Retina (tissue), 1 donor: Measurements from ENCODE around the gene FLT3LG.
A peak's percentile ranks its signal among the peaks of the same experiment; 100 is the strongest.
"Not testable (repeated sequence)": the region's sequence is repeated elsewhere in the genome, so short reads cannot be mapped to it uniquely, and the experiment has no call there.

Source experiments
- DNase-seq: peaks from one replicate; pipeline ENCODE4 v3.0.0-alpha.2; 2016

FLT3LG gene

DNA sequence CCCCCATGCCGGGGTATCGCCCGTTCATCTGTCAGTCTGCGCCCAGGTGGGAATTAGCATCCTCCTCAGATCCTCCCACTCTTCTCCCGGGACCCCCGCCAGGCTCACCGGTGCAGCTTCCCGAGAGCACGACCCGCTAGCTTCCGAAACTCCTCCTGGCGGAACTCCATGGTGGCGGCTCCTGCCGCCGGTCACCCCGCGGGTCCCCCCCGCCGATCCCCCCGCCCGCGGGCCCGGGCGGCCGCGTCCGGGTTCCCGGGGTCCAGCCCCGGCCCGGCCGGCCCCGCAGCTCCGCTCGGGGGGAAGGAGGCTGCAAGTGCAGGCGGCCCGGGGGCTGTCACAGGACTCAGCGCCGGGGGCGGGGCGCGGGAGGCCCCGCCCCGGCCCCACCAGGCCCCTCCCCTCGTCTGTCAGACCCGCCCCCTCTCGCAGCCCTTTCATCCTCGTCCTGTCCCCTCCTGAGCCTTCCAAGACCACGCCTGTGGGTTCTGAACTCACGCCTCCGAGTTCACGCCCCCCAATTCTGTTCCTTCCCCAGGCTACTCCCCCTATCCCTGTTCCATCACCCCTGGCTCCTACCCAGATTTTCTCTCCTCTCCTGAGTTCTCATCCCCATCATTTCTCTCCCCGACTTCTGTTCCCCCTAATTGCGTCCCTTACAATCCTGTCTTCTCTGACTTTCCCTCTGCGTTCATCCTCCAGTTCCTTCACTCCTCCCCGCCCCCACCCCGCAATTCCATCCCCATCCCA, 32.6 kb upstream of the FLT3LG start, which contains the start of gene SLC17A7:
Gene SLC17A7 (minus strand): TSS at position 318 of the 750 bp plus-strand sequence. CDS start 148 bp downstream, at position 170.
- DNase-seq, result no peak

- no peak for DNase-seq
Observed at GRCh38 chr19:49441960-49442350, 32.1 kb upstream of the FLT3LG start.

DNA sequence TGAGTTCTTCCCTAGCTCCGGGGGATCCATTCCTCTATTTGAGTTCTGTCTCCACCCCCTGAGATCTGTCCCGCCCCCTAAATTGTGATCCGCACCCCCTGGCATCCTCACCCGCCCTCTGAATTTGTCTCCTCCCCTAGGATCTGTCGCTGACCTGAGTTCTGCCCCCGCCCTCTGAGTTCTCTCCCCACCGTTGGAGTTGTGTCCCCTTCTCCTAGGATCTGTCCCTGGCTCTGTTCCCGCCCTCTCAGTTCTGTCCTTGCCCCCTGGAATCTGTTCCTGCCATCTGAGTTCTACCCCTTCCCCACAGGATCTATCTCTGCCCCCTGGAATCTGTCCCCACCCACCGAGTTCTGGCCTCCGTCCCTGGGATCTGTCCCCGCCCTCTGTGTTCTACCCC, 31.7 kb upstream of the FLT3LG start:
- no peak for DNase-seq

DNA sequence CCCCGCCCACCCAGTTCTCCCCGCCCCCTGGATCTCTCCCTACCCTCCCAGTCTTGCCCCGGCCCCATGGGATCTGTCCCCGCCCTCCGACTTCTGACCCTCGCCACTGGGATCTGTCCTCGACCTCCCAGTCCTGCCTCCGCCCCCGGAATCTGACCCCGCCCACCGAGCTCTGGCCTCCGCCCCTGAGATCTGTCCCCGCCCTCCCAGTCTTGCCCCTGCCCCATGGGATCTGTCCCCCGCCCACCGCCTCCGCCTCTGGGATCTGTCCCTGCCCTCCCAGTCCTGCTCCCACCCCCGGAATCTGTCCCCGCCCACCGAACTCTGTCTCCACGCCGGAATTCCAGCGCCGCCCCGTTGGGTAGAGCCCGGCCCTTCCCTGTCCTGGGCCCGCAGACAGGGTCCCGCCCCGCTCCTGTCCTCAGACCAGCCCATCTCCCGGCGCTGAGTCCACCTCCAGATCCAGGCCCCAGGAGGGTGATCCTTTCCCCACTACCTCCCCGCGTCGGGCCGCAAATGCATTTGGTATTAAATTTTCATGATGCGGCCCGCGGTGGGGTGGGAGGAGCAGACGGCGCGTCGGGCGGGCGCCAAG, 31.1 kb upstream of the FLT3LG start:
- DNase-seq, result no peak

- peak; percentile 100 for DNase-seq
Observed at GRCh38 chr19:49443366-49444099, 30.5 kb upstream of the FLT3LG start.

GRCh38 chr19:49444100-49444700, 29.8 kb upstream of the FLT3LG start:
- not testable (repeated sequence) for DNase-seq

GRCh38 chr19:49445997-49446396, 28.0 kb upstream of the FLT3LG start:
- DNase-seq, result no peak

DNA sequence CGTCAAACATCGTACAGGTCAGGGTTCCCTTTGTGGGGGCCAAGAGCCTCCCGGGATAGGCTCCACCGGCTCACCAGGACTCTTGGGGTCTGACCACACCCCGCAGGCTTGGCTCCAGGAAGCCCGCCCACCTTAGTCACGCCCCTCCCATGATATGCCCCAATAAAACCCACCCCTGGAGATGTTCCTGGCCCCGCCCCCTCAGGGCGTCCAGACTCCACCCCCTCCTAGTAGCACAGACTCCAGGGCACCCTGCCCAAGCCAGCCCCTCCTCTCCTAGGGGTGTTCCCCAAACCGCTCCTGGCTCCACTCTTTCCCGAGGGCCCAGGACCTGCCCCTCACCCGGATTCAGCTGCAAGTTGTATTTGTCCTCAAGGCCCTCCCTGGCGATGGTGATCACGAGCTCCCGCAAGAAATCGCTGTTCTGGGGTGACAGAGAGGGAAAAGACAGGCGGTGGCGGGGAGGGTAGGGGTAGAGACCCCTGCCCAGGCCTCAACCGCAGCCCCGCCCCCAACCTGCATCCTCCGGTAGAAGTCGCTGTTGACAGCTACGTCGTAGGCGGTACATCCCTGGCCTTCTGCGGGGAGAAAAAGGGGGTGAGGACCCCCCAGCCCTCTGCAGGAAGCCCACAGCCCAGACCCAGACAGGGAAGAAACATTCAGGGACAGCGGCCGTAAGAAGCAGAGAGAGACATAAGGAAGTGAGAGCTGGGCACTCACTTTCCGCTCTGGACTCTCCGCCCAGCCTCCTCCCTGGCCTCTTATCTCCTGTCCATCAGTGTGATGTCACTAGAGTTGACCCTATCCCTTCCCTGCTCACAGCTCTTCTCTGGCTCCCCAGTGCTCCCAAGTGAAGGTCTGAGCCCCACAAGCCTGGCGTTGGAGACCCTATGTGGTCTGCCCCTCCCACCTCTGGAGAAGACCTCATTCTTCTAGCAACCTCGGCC, 26.3 kb upstream of the FLT3LG start:
- DNase-seq, result no peak

GRCh38 chr19:49448432-49448786, 25.6 kb upstream of the FLT3LG start:
- DNase-seq, result no peak

DNA sequence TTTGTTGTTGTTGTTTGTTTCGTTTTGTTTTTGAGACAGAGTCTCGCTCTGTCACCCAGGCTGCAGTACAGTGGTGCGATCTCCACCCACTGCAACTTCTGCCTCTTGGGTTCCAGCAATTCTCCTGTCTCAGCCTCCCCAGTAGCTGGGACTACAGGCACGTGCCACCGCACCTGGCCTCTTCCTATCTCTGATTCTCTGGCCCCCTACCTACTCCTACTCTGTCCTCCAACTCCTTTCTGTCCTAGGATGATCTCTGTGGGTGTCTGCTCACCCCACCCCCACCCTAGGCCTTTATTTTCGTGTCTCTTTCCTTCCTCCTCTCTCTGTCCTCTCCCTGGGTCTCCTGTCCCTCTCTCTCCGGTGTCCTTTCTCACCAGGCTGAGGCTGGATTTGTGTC, 23.6 kb upstream of the FLT3LG start:
- DNase-seq, result no peak

DNA sequence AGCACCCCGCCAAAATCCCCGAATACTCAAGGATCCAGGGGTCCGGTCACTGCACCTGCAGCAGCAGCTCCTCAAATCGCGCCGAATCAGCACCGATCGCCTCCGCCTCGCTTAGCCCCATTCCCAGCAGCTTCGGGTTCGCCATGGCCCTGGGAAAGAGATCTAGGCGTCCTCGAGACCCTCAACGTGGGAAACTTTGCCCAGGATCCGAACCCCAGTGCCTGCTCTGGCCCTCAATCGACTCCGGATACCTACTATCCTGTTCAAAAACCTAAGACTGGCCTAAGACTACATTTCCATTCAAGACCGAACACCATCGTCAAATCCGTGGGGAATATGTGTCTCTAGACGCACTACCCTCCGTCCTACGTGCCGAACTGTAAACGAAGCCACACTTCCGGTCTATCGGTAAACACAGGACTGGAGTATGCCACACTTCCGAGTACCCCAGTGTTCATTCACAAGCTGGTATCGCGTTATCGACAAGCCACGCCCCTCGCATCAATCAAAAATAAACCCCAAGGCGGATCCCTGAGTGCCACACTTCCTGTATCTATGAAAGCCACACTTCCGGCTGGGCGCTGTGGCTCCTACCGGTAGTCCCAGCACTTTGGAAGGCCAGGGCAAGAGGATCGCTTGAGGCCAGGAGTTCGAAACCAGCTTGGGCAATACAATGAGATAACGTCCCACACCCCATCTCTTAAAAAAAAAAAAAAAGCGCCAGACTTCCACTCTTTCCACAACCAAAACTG, 22.4 kb upstream of the FLT3LG start, which contains the start of gene PIH1D1:
Gene PIH1D1 (minus strand): TSS at position 385 of the 752 bp plus-strand sequence. CDS start 240 bp downstream, at position 145.
- DNase-seq, result peak; percentile 94

- peak; percentile 99 for DNase-seq
Observed at GRCh38 chr19:49453013-49453756, 20.8 kb upstream of the FLT3LG start, which contains the start of gene ALDH16A1. TSS of gene ALDH16A1 (plus strand) at chr19:49453225. CDS start at chr19:49453332, 107 bp downstream.

DNA sequence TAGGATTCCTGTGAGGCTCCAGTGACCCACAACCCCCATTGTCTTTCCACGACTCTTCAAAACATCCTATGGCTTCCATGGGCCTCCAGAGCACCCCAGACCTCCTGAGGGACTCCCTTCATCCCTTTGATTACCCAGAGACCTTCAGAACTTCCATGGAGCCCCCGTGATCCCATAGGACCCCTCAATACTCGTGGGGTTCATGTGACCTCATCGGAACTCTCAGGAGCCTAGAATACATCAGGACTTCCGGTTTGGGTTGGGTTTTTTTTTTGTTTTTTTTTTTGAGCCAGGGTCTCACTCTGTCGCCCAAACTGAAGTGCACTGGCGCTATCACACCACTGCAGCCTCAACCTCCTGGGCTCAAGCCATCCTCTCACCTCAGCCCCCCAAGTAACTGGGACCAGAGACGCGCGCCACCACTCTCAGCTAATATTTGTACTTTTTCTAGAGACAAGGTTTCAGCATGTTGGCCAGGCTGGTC, 20.2 kb upstream of the FLT3LG start:
- DNase-seq, result no peak

GRCh38 chr19:49455773-49456172, 18.2 kb upstream of the FLT3LG start:
- DNase-seq, result no peak

- no peak for DNase-seq
Observed at GRCh38 chr19:49456326-49456725, 17.7 kb upstream of the FLT3LG start.

DNA sequence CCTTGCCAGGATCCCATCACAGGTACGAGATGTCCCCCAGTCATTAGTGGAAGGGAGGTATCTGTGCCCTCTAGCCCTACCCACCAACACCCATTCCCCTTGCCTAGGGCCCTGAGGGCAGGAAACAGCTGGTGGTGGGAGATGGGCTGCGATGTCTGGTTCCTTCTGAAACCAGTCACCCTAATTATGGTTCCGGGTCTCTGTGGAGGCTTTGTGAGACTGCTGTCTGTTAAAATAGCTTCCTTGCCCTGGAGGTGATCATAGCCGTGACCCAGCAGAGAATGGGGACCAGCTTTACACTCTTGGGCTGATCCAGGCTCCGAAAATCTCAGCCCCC, 15.5 kb upstream of the FLT3LG start:
- no peak for DNase-seq

DNA sequence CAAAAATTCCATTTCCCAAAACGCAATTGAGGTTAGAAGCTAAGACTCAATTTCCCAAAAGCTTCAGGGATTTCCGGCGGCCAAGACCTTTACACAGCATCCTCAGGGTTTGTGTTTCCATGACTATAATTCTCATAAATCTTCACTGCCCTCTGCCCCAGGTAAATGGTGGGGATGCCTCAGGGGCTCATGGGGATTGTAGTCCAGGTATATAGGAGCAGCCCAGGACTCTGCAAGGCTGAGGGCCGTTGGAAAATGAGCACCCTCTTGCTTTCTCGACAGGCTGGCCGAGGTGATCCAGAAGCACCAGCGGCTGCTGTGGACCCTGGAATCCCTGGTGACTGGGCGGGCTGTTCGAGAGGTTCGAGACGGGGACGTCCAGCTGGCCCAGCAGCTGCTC, 14.6 kb upstream of the FLT3LG start:
- DNase-seq, result no peak

DNA sequence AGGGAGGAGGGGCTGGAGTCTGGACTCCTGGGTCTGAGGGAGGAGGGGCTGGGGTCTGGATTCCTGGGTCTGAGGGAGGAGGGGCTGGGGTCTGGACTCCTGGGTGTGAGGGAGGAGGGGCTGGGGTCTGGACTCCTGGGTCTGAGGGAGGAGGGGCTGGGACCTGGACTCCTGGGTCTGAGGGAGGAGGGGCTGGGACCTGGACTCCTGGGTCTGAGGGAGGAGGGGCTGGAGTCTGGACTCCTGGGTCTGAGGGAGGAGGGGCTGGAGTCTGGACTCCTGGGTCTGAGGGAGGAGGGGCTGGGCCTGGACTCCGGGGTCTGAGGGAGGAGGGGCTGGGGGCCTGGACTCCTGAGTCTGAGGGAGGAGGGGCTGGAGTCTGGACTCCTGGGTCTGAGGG, 12.9 kb upstream of the FLT3LG start:
- DNase-seq, result not testable (repeated sequence)

DNA sequence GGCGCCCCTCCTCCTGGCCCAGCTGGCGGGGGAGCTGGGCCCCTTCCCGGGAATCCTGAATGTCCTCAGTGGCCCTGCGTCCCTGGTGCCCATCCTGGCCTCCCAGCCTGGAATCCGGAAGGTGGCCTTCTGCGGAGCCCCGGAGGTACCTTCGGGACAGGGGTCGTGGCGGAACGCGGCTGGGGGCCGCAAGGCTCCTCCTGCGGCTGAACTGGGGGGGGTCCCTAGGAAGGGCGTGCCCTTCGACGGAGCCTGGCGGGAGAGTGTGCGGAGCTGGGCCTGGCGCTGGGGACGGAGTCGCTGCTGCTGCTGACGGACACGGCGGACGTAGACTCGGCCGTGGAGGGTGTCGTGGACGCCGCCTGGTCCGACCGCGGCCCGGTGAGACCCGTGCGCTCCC, 12.4 kb upstream of the FLT3LG start:
- DNase-seq, result no peak

DNA sequence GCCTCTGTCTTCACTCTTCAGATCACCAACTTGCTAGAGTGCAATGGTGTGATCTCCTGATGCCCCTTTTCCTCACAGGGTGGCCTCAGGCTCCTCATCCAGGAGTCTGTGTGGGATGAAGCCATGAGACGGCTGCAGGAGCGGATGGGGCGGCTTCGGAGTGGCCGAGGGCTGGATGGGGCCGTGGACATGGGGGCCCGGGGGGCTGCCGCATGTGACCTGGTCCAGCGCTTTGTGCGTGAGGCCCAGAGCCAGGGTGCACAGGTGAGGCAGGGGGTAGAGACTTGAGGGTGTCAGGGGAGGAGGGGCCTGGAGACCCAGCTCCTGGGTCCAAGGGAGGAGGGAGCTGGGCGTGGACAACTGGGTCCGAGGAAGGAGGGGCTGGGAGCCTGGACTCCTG, 11.5 kb upstream of the FLT3LG start:
- no peak for DNase-seq
